T-helper 17 cell (primary cell): ENCODE data around the gene C4B. TPM values are rescaled to one million over a fixed set of nuclear protein-coding genes. Genes with fewer than 3 reads are reported as not detected.
"Not testable (repeated sequence)": the region's sequence is repeated elsewhere in the genome, so short reads cannot be mapped to it uniquely, and the experiment has no call there.

Experiments
- ATAC-seq: fragments of 150-1000 bp; cut with Tn5 transposase; 2 replicates; pipeline ENCODE4 v1.10.0; 2021; ENCODE audit warnings: mild to moderate bottlenecking, moderate library complexity
- DNase-seq, 3 donors: peaks; one replicate each; pipeline versions ENCODE4 v3.0.0 to v3.0.0-alpha.2; 2020 to 2021
- H3K9me3 ChIP-seq: one replicate; pipeline ENCODE4 v1.7.0; 2013; ENCODE audit warnings: low read length, mild to moderate bottlenecking; ENCODE audit not compliant: control insufficient read depth, poor library complexity, severe bottlenecking
- H3K27ac Mint-ChIP-seq: one replicate; pipeline ENCODE4 v1.8.0; 2022; ENCODE audit warnings: mild to moderate bottlenecking, moderate library complexity, mixed read lengths
- H3K27me3 Mint-ChIP-seq: one replicate; pipeline ENCODE4 v1.8.0; 2022; ENCODE audit warnings: mixed read lengths
- H3K36me3 Mint-ChIP-seq: one replicate; pipeline ENCODE4 v1.8.0; 2022; ENCODE audit warnings: low read depth, mixed read lengths
- H3K4me1 Mint-ChIP-seq: one replicate; pipeline ENCODE4 v1.8.0; 2022; ENCODE audit warnings: mild to moderate bottlenecking, mixed read lengths
- H3K4me3 Mint-ChIP-seq: one replicate; pipeline ENCODE4 v1.8.0; 2022; ENCODE audit warnings: mild to moderate bottlenecking, moderate library complexity, mixed read lengths
- total RNA-seq, 4 donors: library from RNA in 2 of 4; stranded (reverse) in 2 of 4; gene quantifications; one replicate each; pipeline ENCODE4 v1.2.3 and lab custom pipeline; 2022 to 2026

Gene C4B
- total RNA-seq, 2 donors from 2014 or later: 2.2 to 3.7 TPM

- ATAC-seq, H3K9me3 ChIP-seq, H3K27me3 Mint-ChIP-seq, H3K36me3 Mint-ChIP-seq, H3K27ac Mint-ChIP-seq, DNase-seq, H3K4me3 Mint-ChIP-seq, H3K4me1 Mint-ChIP-seq: not testable (repeated sequence)
These were observed 10.2 kb upstream of the C4B start for GRCh38 chr6:32004393-32004792.

- not testable (repeated sequence) for H3K9me3 ChIP-seq, H3K27me3 Mint-ChIP-seq, DNase-seq, H3K27ac Mint-ChIP-seq, H3K4me3 Mint-ChIP-seq, H3K4me1 Mint-ChIP-seq, H3K36me3 Mint-ChIP-seq
- peak; percentile 83 for ATAC-seq
These were observed 9.6 kb upstream of the C4B start for GRCh38 chr6:32004864-32005537.

- DNase-seq, H3K4me3 Mint-ChIP-seq, H3K36me3 Mint-ChIP-seq, H3K27me3 Mint-ChIP-seq, H3K9me3 ChIP-seq, H3K4me1 Mint-ChIP-seq, ATAC-seq, H3K27ac Mint-ChIP-seq: not testable (repeated sequence)
These were observed 9.1 kb upstream of the C4B start for GRCh38 chr6:32005538-32005880.

- H3K9me3 ChIP-seq, H3K4me3 Mint-ChIP-seq, DNase-seq, H3K4me1 Mint-ChIP-seq, ATAC-seq, H3K27ac Mint-ChIP-seq, H3K27me3 Mint-ChIP-seq, H3K36me3 Mint-ChIP-seq: not testable (repeated sequence)
These were observed 8.5 kb upstream of the C4B start for GRCh38 chr6:32005991-32006529.

- not testable (repeated sequence) for H3K9me3 ChIP-seq, H3K4me3 Mint-ChIP-seq, H3K36me3 Mint-ChIP-seq, DNase-seq, H3K27me3 Mint-ChIP-seq, H3K4me1 Mint-ChIP-seq, ATAC-seq, H3K27ac Mint-ChIP-seq
These were observed 7.5 kb upstream of the C4B start for GRCh38 chr6:32007086-32007485.

- H3K36me3 Mint-ChIP-seq, DNase-seq, H3K27me3 Mint-ChIP-seq, H3K9me3 ChIP-seq, H3K4me1 Mint-ChIP-seq, ATAC-seq, H3K27ac Mint-ChIP-seq, H3K4me3 Mint-ChIP-seq: not testable (repeated sequence)
These were observed 6.6 kb upstream of the C4B start for GRCh38 chr6:32008037-32008436.

- H3K4me1 Mint-ChIP-seq, ATAC-seq, H3K9me3 ChIP-seq, DNase-seq, H3K4me3 Mint-ChIP-seq, H3K36me3 Mint-ChIP-seq, H3K27me3 Mint-ChIP-seq, H3K27ac Mint-ChIP-seq: not testable (repeated sequence)
These were observed 6.0 kb upstream of the C4B start for GRCh38 chr6:32008616-32009015.

- not testable (repeated sequence) for H3K9me3 ChIP-seq, H3K27me3 Mint-ChIP-seq, H3K36me3 Mint-ChIP-seq, H3K4me3 Mint-ChIP-seq, H3K27ac Mint-ChIP-seq, H3K4me1 Mint-ChIP-seq, DNase-seq, ATAC-seq
These were observed 5.1 kb upstream of the C4B start for GRCh38 chr6:32009537-32009936.

GRCh38 chr6:32010856-32011530, 3.6 kb upstream of the C4B start:
- H3K4me1 Mint-ChIP-seq, H3K9me3 ChIP-seq, ATAC-seq, DNase-seq, H3K27me3 Mint-ChIP-seq, H3K4me3 Mint-ChIP-seq, H3K36me3 Mint-ChIP-seq, H3K27ac Mint-ChIP-seq: not testable (repeated sequence)

- not testable (repeated sequence) for DNase-seq, H3K27me3 Mint-ChIP-seq
These were observed 1.5 kb upstream of the C4B start for GRCh38 chr6:32012941-32013617.

GRCh38 chr6:32013738-32014137, 857 bp upstream of the C4B start:
- not testable (repeated sequence) for H3K36me3 Mint-ChIP-seq, ATAC-seq, H3K9me3 ChIP-seq, H3K4me3 Mint-ChIP-seq, H3K27me3 Mint-ChIP-seq, DNase-seq, H3K4me1 Mint-ChIP-seq, H3K27ac Mint-ChIP-seq

More at GRCh38 chr6:32012941-32013617, 1.5 kb upstream of the C4B start:
- not testable (repeated sequence) for H3K4me1 Mint-ChIP-seq, H3K9me3 ChIP-seq, H3K36me3 Mint-ChIP-seq, H3K27ac Mint-ChIP-seq, ATAC-seq
- peak overlapping the region; percentile 21 for H3K4me3 Mint-ChIP-seq

GRCh38 chr6:32022100-32022499, 7.5 kb downstream of the C4B start:
- ATAC-seq, H3K4me3 Mint-ChIP-seq, H3K27ac Mint-ChIP-seq, DNase-seq, H3K27me3 Mint-ChIP-seq, H3K9me3 ChIP-seq, H3K36me3 Mint-ChIP-seq, H3K4me1 Mint-ChIP-seq: not testable (repeated sequence)

- H3K4me1 Mint-ChIP-seq, H3K36me3 Mint-ChIP-seq, H3K9me3 ChIP-seq, H3K4me3 Mint-ChIP-seq, H3K27ac Mint-ChIP-seq, ATAC-seq, H3K27me3 Mint-ChIP-seq, DNase-seq: not testable (repeated sequence)
These were observed 14.0 kb downstream of the C4B start for GRCh38 chr6:32028631-32029030.
